Fibroblast of lung (primary cell): ENCODE measurements around the gene AMMECR1. TPM values are rescaled to one million over a fixed set of nuclear protein-coding genes. Genes with fewer than 3 reads are reported as not detected.
A peak's percentile ranks its signal among the peaks of the same experiment; 100 is the strongest.

Source experiments
- DNase-seq, 2 donors: peaks; one replicate each; pipeline versions ENCODE4 v3.0.0 to v3.0.0-alpha.2; 2010; ENCODE audit warnings: low read depth in 2 of 2
- H2AFZ ChIP-seq: 2 replicates; pipeline ENCODE4 v1.5.1; 2012; ENCODE audit warnings: low read length, control low read depth, inconsistent platforms
- H3K27ac ChIP-seq: 2 replicates; pipeline ENCODE4 v1.5.1; 2011; ENCODE audit warnings: low read length, control low read depth; ENCODE audit not compliant: insufficient read depth
- H3K27me3 ChIP-seq: 2 replicates; pipeline ENCODE4 v1.5.1; 2011; ENCODE audit warnings: mild to moderate bottlenecking, low read length; ENCODE audit not compliant: control insufficient read depth, insufficient read depth
- H3K36me3 ChIP-seq: 2 replicates; pipeline ENCODE4 v1.5.1; 2011; ENCODE audit warnings: low read length; ENCODE audit not compliant: control insufficient read depth, insufficient read depth
- H3K4me1 ChIP-seq: 2 replicates; pipeline ENCODE4 v1.5.1; 2011; ENCODE audit warnings: low read length; ENCODE audit not compliant: control insufficient read depth, insufficient read depth; ENCODE audit errors: extremely low read depth
- H3K4me2 ChIP-seq: 2 replicates; pipeline ENCODE4 v1.5.1; 2011; ENCODE audit warnings: low read length, control low read depth; ENCODE audit not compliant: insufficient read depth; ENCODE audit errors: extremely low read depth
- H3K4me3 ChIP-seq, 4 experiments: fragments of 200-600 bp in 1 of 4; sonication (generic) in 1 of 4; replicated peaks in 1 of 4; 2 replicates each; pipeline ENCODE4 v1.5.1; 2011 to 2016; ENCODE audit warnings: low read length in 4 of 4, low read depth in 3 of 4, mild to moderate bottlenecking in 3 of 4, control low read depth in 2 of 4, inconsistent platforms in 1 of 4, mixed read lengths in 1 of 4; ENCODE audit not compliant: insufficient read depth in 1 of 4; ENCODE audit errors: control extremely low read depth in 1 of 4
- H3K79me2 ChIP-seq: 2 replicates; pipeline ENCODE4 v1.5.1; 2012; ENCODE audit warnings: mild to moderate bottlenecking, low read length, inconsistent platforms; ENCODE audit not compliant: control insufficient read depth, insufficient read depth
- H3K9ac ChIP-seq: 2 replicates; pipeline ENCODE4 v1.5.1; 2011; ENCODE audit warnings: mild to moderate bottlenecking, low read length, control low read depth; ENCODE audit not compliant: insufficient read depth
- H3K9me3 ChIP-seq: 2 replicates; pipeline ENCODE4 v1.5.1; 2012; ENCODE audit warnings: low read depth, low read length; ENCODE audit not compliant: control insufficient read depth, insufficient read depth
- H4K20me1 ChIP-seq: 2 replicates; pipeline ENCODE4 v1.5.1; 2011; ENCODE audit warnings: low read length; ENCODE audit not compliant: control insufficient read depth, insufficient read depth; ENCODE audit errors: extremely low read depth
- CTCF ChIP-seq, 2 donors: IDR thresholded peaks in 1 of 2; conservative IDR thresholded peaks in 1 of 2; 1 replicate in 1 of 2; 2 replicates in 1 of 2; pipeline ENCODE4 v1.5.1; 2011 to 2012; ENCODE audit warnings: low read length in 2 of 2, control low read depth in 1 of 2, inconsistent platforms in 1 of 2, low read depth in 1 of 2, mild to moderate bottlenecking in 1 of 2
- EZH2 ChIP-seq: IDR thresholded peaks from 2 replicates; pipeline ENCODE4 v1.5.1; 2012; ENCODE audit warnings: low read length, control low read depth, mild to moderate bottlenecking; ENCODE audit errors: missing control alignments
- polyA plus RNA-seq, 2 donors: library from polyadenylated mRNA; depleted of rRNA in 1 of 2; stranded (reverse) in 1 of 2; unstranded in 1 of 2; fragments of >200 nt; gene quantifications; 2 replicates each; pipeline ENCODE4 v1.2.1, GENCODE V29; 2011 to 2012; ENCODE audit warnings: missing spikeins in 1 of 2
- total RNA-seq: library from RNA; depleted of rRNA; stranded (reverse); fragments of >200 nt; gene quantifications from 2 replicates; pipeline ENCODE4 v1.2.1, GENCODE V29; 2014

Gene AMMECR1
- total and polyA plus RNA-seq, 2 donors (not counting 1 experiment from before 2014, with no cell fraction given) = 7.6 to 9.2 TPM

GRCh38 chrX:110294087-110294486, 23.8 kb downstream of the AMMECR1 start:
- TF ChIP-seq EZH2 = no peak
- TF ChIP-seq CTCF (conservative IDR thresholded peaks at IDR 0.05 in 1 of 2, IDR thresholded peaks at IDR 0.05 in 1 of 2; ENCODE audit: low read depth in 1 of 2, low read length in 2 of 2) = no peak
- no peak for DNase-seq
- Histone ChIP-seq H3K9ac (no peak overlapping the region), H4K20me1 (no peaks in the 10 kb centered on the region), H2AFZ (no peak overlapping the region), H3K27me3 (no peaks in the 10 kb centered on the region), H3K36me3 (no peaks in the 10 kb centered on the region), H3K79me2 (peaks cover 4% of the 10 kb centered on the region), H3K27ac (no peak overlapping the region), H3K4me2 (no peak overlapping the region), H3K4me3 (no peak overlapping the region), H3K4me1 (peaks cover 2% of the 10 kb centered on the region), H3K9me3 (no peaks in the 10 kb centered on the region)

- Histone ChIP-seq H3K4me3 (no peak overlapping the region), H3K4me2 (no peak overlapping the region), H4K20me1 (no peaks in the 10 kb centered on the region), H3K27ac (no peak overlapping the region), H3K27me3 (no peaks in the 10 kb centered on the region), H3K36me3 (no peaks in the 10 kb centered on the region), H3K9ac (no peak overlapping the region), H3K9me3 (no peaks in the 10 kb centered on the region), H2AFZ (no peak overlapping the region), H3K79me2 (peaks cover 4% of the 10 kb centered on the region), H3K4me1 (peaks cover 2% of the 10 kb centered on the region)
- DNase-seq = peak in 1 of 2 donors; percentile 24
- TF ChIP-seq CTCF (conservative IDR thresholded peaks at IDR 0.05 in 1 of 2, IDR thresholded peaks at IDR 0.05 in 1 of 2; ENCODE audit: low read depth in 1 of 2, low read length in 2 of 2) = no peak
- TF ChIP-seq EZH2 = no peak
Observed at GRCh38 chrX:110293658-110294057, 24.2 kb downstream of the AMMECR1 start.

GRCh38 chrX:110287605-110288004, 30.3 kb downstream of the AMMECR1 start:
- Histone ChIP-seq H3K9ac (no peak overlapping the region), H3K27ac (no peak overlapping the region), H3K4me1 (peaks cover 17% of the 10 kb centered on the region), H3K79me2 (peaks cover 21% of the 10 kb centered on the region), H4K20me1 (no peaks in the 10 kb centered on the region), H3K36me3 (no peaks in the 10 kb centered on the region), H3K4me3 (no peak overlapping the region), H3K9me3 (no peaks in the 10 kb centered on the region), H3K27me3 (no peaks in the 10 kb centered on the region), H2AFZ (no peak overlapping the region), H3K4me2 (no peak overlapping the region)
- peak in 1 of 2 donors; percentile 73 for DNase-seq
- TF ChIP-seq EZH2 (no peak), CTCF (conservative IDR thresholded peaks at IDR 0.05 in 1 of 2, IDR thresholded peaks at IDR 0.05 in 1 of 2; ENCODE audit: low read depth in 1 of 2, low read length in 2 of 2) (no peak)
